ENCODE results near the gene DAW1. TPM values are rescaled to one million over a fixed set of nuclear protein-coding genes. Genes with fewer than 3 reads are reported as not detected.

Gene DAW1
- total and polyA plus RNA-seq, 4 donors, result not detected

- no peak for DNase-seq (ENCODE audit: low spot score)
- Histone ChIP-seq H3K9ac (ENCODE audit: low read depth in 1 of 2, low read length in 2 of 2) (no peak overlapping the region), H3K9me3 (ENCODE audit: control insufficient read depth in 4 of 4, low read length in 3 of 4) (no peaks in the 10 kb centered on the region), H3K27ac (ENCODE audit: low read depth in 1 of 2, low read length in 2 of 2) (no peak overlapping the region), H3K4me3 (ENCODE audit: low read depth in 1 of 3, low read length in 3 of 3) (no peak overlapping the region), H3K36me3 (ENCODE audit: control insufficient read depth in 4 of 4, insufficient read depth in 3 of 4, low read depth in 1 of 4, low read length in 3 of 4) (no peaks in the 10 kb centered on the region), H3K27me3 (ENCODE audit: control insufficient read depth in 4 of 4, insufficient read depth in 4 of 4, low read length in 3 of 4) (peaks cover 0 to 3% (median 0%) of the 10 kb centered on the region in 4 donors), H3K4me1 (ENCODE audit: control insufficient read depth in 4 of 4, insufficient read depth in 4 of 4, low read length in 3 of 4) (no peaks in the 10 kb centered on the region)
- 56% methylated on average over 3 of the region's 3 CpGs for WGBS
- no peak for TF ChIP-seq YY1 (IDR thresholded peaks at IDR 0.05)
- no peak for TF ChIP-seq CTCF (IDR thresholded peaks at IDR 0.05; ENCODE audit: low read depth, low read length, missing input control)
- TF ChIP-seq JUND (IDR thresholded peaks at IDR 0.05), result no peak
- no peak for TF ChIP-seq ZBTB33 (IDR thresholded peaks at IDR 0.05)
- TF ChIP-seq GABPA (IDR thresholded peaks at IDR 0.05 in 1 of 2, conservative IDR thresholded peaks at IDR 0.05 in 1 of 2), result no peak
- TF ChIP-seq FOXA2 (IDR thresholded peaks at IDR 0.05), result no peak
- TF ChIP-seq REST (IDR thresholded peaks at IDR 0.05), result no peak
- no peak for TF ChIP-seq HNF4G (IDR thresholded peaks at IDR 0.05)
- no peak for TF ChIP-seq FOXA1 (IDR thresholded peaks at IDR 0.05)
- TF ChIP-seq TAF1 (conservative IDR thresholded peaks at IDR 0.05), result no peak
- TF ChIP-seq EGR1 (IDR thresholded peaks at IDR 0.05; ENCODE audit: low read depth in 2 of 2), result no peak
- no peak for TF ChIP-seq RAD21 (IDR thresholded peaks at IDR 0.05)
- TF ChIP-seq ATF3 (IDR thresholded peaks at IDR 0.05), result no peak
- no peak for TF ChIP-seq HNF4A (conservative IDR thresholded peaks at IDR 0.05)
- no peak for TF ChIP-seq RXRA (IDR thresholded peaks at IDR 0.05)
- no peak for TF ChIP-seq MAX (IDR thresholded peaks at IDR 0.05)
Measured at GRCh38 chr2:227855440-227855839, 16.0 kb upstream of the DAW1 start.

- H3K9ac ChIP-seq (ENCODE audit: low read depth in 1 of 2, low read length in 2 of 2), result no peak overlapping the region
- H3K27ac ChIP-seq (ENCODE audit: low read depth in 1 of 2, low read length in 2 of 2), result no peak overlapping the region
- no peak for DNase-seq (ENCODE audit: low spot score)
- 96% methylated on average over 2 of the region's 2 CpGs for WGBS
- no peaks in the 10 kb centered on the region for H3K36me3 ChIP-seq (ENCODE audit: control insufficient read depth in 4 of 4, insufficient read depth in 3 of 4, low read depth in 1 of 4, low read length in 3 of 4)
- H3K9me3 ChIP-seq (ENCODE audit: control insufficient read depth in 4 of 4, low read length in 3 of 4), result no peaks in the 10 kb centered on the region
- no peak overlapping the region for H3K4me3 ChIP-seq (ENCODE audit: low read depth in 1 of 3, low read length in 3 of 3)
- no peaks in the 10 kb centered on the region for H3K27me3 ChIP-seq (ENCODE audit: control insufficient read depth in 4 of 4, insufficient read depth in 4 of 4, low read length in 3 of 4)
- H3K4me1 ChIP-seq (ENCODE audit: control insufficient read depth in 4 of 4, insufficient read depth in 4 of 4, low read length in 3 of 4), result no peaks in the 10 kb centered on the region
- TF ChIP-seq MAX (IDR thresholded peaks at IDR 0.05), result no peak
- TF ChIP-seq TAF1 (conservative IDR thresholded peaks at IDR 0.05), result no peak
- no peak for TF ChIP-seq CTCF (IDR thresholded peaks at IDR 0.05; ENCODE audit: low read depth, low read length, missing input control)
- TF ChIP-seq HNF4G (IDR thresholded peaks at IDR 0.05), result no peak
- TF ChIP-seq ZBTB33 (IDR thresholded peaks at IDR 0.05), result no peak
- TF ChIP-seq YY1 (IDR thresholded peaks at IDR 0.05), result no peak
- TF ChIP-seq NR2F2 (IDR thresholded peaks at IDR 0.05), result no peak
- TF ChIP-seq FOXA2 (IDR thresholded peaks at IDR 0.05), result no peak
- TF ChIP-seq ATF3 (IDR thresholded peaks at IDR 0.05), result no peak
- TF ChIP-seq JUND (IDR thresholded peaks at IDR 0.05), result no peak
- no peak for TF ChIP-seq SP1 (IDR thresholded peaks at IDR 0.05)
- TF ChIP-seq RAD21 (IDR thresholded peaks at IDR 0.05), result no peak
- TF ChIP-seq HNF4A (conservative IDR thresholded peaks at IDR 0.05), result no peak
- no peak for TF ChIP-seq FOXA1 (IDR thresholded peaks at IDR 0.05)
Measured at GRCh38 chr2:227856697-227857096, 14.7 kb upstream of the DAW1 start.
